Measurements from ENCODE around the gene OR1A2.

DNA sequence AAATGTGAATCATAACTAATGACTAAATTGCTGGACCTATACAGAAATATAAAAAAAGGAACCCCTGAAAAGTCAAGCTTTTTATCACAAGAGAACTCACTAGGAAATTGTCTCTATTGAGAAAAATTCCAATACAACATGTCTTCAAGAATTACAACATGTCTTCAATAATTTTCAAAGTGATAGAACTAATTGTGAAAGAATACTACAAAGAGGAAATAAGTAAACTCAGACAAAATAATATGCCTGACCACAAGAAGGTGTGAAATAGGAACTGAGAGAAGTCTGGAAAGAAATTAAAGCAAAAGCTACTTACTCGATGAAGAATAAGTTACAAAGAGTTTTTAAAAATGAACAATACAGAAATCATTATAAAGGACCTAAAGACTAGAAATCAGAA is 40.1 kb upstream of the OR1A2 start:
- no peak for TF ChIP-seq TAF1 (IDR thresholded peaks at IDR 0.05; ENCODE audit: borderline replicate concordance, insufficient read depth, low read length)
- TF ChIP-seq POLR2AphosphoS5 (IDR thresholded peaks at IDR 0.05; ENCODE audit: low read depth, low read length): no peak
